ENCODE data around the gene ALK.

ALK gene

DNA sequence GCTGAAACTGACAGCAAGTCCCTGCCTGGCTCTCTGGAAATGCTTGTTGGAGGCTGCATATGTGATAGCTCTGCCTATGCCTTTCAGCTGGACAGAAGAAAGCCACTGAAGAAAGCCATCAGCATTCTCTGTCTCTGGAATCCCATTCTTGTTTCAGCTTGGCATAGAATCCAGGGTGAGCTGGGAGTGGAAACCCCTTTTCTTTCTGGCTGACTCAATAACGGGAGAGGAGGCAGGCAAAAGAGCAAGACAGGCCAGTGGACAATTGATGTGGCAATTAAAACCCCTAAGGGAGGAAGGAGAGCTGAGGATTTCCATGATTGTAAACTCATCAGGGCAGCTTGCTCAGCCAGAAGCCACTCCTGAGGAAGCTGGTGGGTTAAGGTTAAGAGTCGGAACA lies 598.1 kb downstream of the ALK start:
- DNase-seq (ENCODE audit: low read depth in 2 of 2) = no peak

DNA sequence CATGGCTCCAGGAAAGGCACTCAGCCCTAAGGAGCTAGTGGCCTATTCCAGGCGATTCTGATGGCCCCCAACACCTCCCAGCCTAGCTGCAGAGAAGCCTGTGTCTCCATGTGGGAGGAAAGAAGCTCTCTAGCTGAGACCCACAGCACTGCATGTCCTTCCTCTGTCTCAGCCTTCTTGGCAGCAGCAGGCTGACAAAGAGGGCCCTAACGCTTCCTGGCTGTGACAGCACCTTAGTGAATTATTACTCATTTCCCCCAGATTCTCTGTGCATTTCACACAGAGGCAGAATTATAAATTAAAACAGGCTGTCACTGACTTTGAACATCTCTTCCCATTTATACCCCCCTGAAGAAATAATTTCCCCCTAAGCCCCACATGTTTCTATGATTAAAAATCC lies 599.4 kb downstream of the ALK start:
- DNase-seq (ENCODE audit: low read depth in 2 of 2) = no peak

DNA sequence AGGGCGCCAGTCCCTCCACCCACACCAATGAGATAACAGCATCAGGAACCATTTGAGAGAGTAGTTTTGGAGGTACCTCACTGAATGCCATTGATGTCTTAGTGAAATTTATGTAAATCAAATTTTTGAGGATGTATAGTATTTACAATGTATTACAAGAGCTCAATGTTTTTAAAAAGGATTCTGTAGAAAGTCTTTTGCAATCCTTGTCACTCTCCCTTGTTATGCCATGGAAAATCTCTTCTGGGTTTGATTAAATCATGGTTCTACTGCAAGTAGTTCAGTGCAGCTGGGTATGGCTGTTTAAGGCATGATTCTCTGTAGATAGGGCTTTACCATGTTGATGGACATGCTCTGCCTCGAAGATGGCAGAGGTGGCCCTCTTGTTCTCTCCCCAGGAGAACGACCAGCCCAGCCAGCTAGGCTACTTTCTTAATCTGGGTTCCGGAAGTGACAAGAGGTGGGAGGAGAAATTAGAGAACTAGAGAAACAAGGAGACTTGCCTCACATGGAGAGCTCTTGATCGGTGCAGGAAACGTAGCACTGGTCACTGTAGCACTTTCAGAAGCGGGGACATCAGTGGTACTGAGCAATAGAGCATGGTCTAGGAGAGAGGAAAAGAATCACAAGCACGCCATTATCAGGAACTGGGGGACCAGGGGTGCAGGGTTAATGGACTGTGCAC lies 603.4 kb downstream of the ALK start:
- DNase-seq (ENCODE audit: low read depth in 2 of 2) = no peak

GRCh38 chr2:29317077-29317517 lies 604.3 kb downstream of the ALK start:
- DNase-seq (ENCODE audit: low read depth in 2 of 2) = no peak

GRCh38 chr2:29314816-29315571 lies 606.4 kb downstream of the ALK start:
- DNase-seq (ENCODE audit: low read depth in 2 of 2) = peak; percentile 24 to 40

DNA sequence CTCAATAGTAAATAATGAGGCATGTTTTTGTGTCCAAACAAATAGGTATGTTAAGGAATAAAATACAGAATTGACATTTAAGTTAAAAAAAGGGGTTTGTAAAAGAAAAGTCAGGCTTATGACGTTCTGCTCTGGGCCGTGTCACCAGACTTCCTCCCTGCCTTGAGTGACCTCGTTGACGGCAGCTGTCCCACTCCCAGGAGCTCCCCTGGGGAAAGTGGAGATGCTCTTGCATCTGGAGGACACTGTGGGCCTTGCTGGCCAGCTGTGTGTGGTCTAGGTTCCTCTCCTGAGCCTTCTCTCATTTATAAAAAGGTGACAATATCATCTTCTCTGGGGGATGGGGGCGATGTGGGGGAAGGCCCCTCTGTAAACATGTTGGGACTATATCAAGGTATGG lies 609.9 kb downstream of the ALK start:
- no peak for DNase-seq (ENCODE audit: low read depth in 2 of 2)

DNA sequence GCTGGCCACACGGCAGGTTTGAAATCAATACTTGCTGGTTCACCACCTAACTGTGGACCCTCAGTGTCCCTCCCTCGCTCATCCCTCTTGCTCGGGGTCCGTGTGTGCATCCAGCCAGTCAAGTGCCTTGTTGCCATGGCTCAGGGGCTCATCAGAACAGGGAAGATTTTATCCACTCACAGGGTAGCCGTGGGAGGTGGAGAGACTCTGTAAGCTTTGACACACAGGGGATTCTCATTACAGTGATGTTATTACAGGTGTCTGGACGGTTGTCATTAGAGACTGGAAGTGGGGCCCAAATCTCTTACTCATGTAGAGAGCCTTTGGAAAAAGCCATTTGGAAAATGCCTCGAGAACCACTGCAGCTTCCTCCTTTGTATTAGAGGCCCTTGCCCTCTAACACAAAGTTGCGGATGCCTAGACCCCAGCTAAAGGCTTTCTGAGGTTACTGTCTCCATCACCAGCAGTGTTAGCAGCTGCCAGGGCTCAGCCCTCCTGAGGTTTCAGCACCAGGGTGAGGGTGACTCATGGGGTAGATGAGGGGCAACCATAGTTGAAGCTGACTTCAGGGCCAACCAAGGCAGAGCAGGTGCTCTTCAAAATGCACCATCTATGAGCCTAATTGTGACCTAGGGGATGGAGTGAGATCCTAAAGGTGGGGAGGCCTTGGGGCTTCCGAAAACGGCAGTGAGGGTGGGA lies 610.6 kb downstream of the ALK start:
- DNase-seq (ENCODE audit: low read depth in 2 of 2) = no peak

- DNase-seq (ENCODE audit: low read depth in 2 of 2) = peak in 1 of 2 experiments; percentile 21
These were observed 612.0 kb downstream of the ALK start for GRCh38 chr2:29309090-29310029.

- DNase-seq (ENCODE audit: low read depth in 2 of 2) = no peak
These were observed 613.0 kb downstream of the ALK start for GRCh38 chr2:29308366-29308765.

GRCh38 chr2:29307519-29307918 lies 613.9 kb downstream of the ALK start:
- no peak for DNase-seq (ENCODE audit: low read depth in 2 of 2)

DNA sequence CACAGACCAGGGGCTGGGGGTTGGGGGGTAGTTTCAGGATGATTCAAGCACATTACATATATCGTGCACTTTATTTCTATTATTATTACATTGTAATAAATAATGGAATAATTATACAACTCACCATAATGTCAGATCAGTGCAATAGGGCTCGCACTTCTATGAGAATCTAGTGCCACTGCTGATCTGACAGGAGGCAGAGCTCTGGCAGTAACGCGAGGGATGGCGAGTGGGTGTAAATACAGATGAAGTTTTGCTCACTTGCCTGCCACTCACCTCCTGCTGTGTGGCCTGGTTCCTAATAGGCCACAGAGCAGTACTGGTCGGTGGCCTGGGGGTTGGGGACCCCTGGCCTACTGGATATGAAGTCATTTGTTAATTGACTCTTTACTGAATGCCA lies 615.6 kb downstream of the ALK start:
- DNase-seq (ENCODE audit: low read depth in 2 of 2) = no peak

GRCh38 chr2:29304399-29305060 lies 616.9 kb downstream of the ALK start:
- DNase-seq (ENCODE audit: low read depth in 2 of 2) = no peak

- DNase-seq (ENCODE audit: low read depth in 2 of 2) = no peak
These were observed 624.8 kb downstream of the ALK start for GRCh38 chr2:29296585-29296984.

GRCh38 chr2:29295845-29296244 lies 625.5 kb downstream of the ALK start:
- no peak for DNase-seq (ENCODE audit: low read depth in 2 of 2)

GRCh38 chr2:29293830-29294438 lies 627.5 kb downstream of the ALK start:
- peak in 1 of 2 experiments; percentile 3 for DNase-seq (ENCODE audit: low read depth in 2 of 2)

GRCh38 chr2:29290293-29291047 lies 630.9 kb downstream of the ALK start:
- DNase-seq (ENCODE audit: low read depth in 2 of 2) = no peak

DNA sequence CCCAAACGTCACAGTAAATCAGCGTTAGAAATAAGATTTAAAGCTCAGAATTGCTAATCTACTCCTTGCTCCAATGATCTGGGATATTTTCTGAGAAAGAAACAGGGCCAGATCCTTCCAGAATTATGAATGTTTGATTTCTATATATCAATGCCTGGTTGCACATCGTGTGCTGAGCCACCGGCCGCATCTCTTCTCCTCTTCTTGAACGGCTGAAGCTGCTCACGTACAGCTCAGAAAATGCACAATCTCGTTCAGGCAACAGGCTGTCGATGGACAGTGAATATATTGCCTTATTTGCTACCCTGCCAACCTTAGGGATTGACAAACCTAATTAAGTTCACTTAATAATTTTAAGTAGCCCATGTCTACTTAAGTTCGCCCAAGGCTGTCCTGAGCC lies 636.7 kb downstream of the ALK start:
- no peak for DNase-seq (ENCODE audit: low read depth in 2 of 2)

- no peak for DNase-seq (ENCODE audit: low read depth in 2 of 2)
These were observed 639.5 kb downstream of the ALK start for GRCh38 chr2:29281916-29282247.

DNA sequence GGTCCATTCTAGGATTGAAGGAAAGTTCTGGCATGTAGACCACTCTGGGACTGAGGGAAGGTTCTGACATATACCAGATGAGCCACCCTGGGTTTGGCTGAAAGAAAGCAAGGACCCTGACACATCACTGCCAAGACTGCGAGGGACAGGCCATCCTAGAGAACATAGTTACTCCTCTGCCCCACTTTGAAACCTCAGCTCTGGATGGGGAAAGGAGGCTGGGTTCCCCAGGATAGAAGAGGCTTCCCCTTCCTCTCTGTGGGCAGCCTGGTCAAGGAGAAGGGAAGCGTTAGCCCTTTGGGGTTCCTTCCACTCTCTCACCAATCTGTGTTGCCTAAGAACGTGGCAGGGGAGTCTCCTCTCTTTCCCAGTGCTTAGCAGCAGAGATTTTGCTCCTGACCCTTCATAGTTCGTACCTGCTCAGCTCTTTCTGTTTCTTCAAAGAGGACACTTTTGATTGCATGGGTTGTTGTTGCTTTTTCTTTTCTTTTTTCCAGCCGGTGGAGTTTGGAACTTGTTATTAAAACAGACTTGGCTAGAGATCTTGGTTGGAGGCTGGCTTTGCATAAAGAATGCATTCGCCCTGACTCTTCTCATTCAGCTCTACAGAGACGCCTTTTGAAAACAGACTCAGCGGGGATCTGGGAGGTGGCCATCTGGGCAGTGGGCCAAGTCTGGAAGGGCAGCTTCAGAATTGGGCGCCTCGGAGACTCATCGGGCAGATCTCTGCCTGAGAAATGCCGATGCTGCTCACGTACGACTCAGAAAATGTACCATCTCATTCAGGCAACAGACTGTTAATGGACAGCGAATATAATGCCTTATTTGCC lies 640.1 kb downstream of the ALK start:
- no peak for DNase-seq (ENCODE audit: low read depth in 2 of 2)

Measured in stimulated activated CD4-positive, alpha-beta T cell treated with anti-CD3 and anti-CD28 coated beads, Interleukin-12 subunit alpha, Interleukin-12 subunit beta, amount 100 ng/mL, for 24 hours (primary cell).